HFF-Myc (cell line): ENCODE data around the gene XPNPEP3.

Experiments
- DNase-seq: peaks from one replicate; pipeline ENCODE4 v3.0.0-alpha.2; 2011; ENCODE audit warnings: low read depth; ENCODE audit errors: extremely low read depth
- H3K4me3 ChIP-seq: replicated peaks from 2 replicates; pipeline ENCODE4 v1.5.1; 2011; ENCODE audit warnings: low read depth, mild to moderate bottlenecking, control low read depth, low read length
- CTCF ChIP-seq: IDR thresholded peaks from 2 replicates; pipeline ENCODE4 v1.5.1; 2012; ENCODE audit warnings: mild to moderate bottlenecking, low read depth, low read length, control low read depth; ENCODE audit errors: missing control alignments

XPNPEP3 gene

GRCh38 chr22:40856513-40857308 lies at the start of gene XPNPEP3, which contains the start of gene ST13:
Gene XPNPEP3, plus strand, starts transcription at chr22:40857148. Its CDS starts 34 bp downstream, at chr22:40857182.
Gene ST13, minus strand, starts transcription at chr22:40856639. Its CDS starts 99 bp downstream, at chr22:40856540.
- H3K4me3 ChIP-seq = peak within 1 kb of the TSS; percentile 87
- peak; percentile 84 for DNase-seq
- peak; percentile 23 for TF ChIP-seq CTCF

GRCh38 chr22:40808018-40808841 lies 48.7 kb upstream of the XPNPEP3 start:
- no peak for DNase-seq
- TF ChIP-seq CTCF = no peak
- no peak overlapping the region for H3K4me3 ChIP-seq

- no peak for DNase-seq
- TF ChIP-seq CTCF = no peak
- H3K4me3 ChIP-seq = no peak overlapping the region
Measured at GRCh38 chr22:40813912-40814315, 43.0 kb upstream of the XPNPEP3 start.

GRCh38 chr22:40817737-40818136 lies 39.2 kb upstream of the XPNPEP3 start:
- TF ChIP-seq CTCF = no peak
- DNase-seq = no peak
- peak overlapping the region; percentile 99 for H3K4me3 ChIP-seq

- no peak for TF ChIP-seq CTCF
- H3K4me3 ChIP-seq = peak overlapping the region; percentile 99
- DNase-seq = no peak
Measured at GRCh38 chr22:40818192-40818746, 38.7 kb upstream of the XPNPEP3 start.

GRCh38 chr22:40818747-40819598 lies 38.0 kb upstream of the XPNPEP3 start, which contains the start of gene SLC25A17:
Gene SLC25A17, minus strand, starts transcription at chr22:40819346. Its CDS starts 98 bp downstream, at chr22:40819248.
- peak; percentile 38 for TF ChIP-seq CTCF
- peak; percentile 26 for DNase-seq
- peak within 1 kb of the TSS; percentile 99 for H3K4me3 ChIP-seq
